ENCODE results near the gene UMAD1.

DNA sequence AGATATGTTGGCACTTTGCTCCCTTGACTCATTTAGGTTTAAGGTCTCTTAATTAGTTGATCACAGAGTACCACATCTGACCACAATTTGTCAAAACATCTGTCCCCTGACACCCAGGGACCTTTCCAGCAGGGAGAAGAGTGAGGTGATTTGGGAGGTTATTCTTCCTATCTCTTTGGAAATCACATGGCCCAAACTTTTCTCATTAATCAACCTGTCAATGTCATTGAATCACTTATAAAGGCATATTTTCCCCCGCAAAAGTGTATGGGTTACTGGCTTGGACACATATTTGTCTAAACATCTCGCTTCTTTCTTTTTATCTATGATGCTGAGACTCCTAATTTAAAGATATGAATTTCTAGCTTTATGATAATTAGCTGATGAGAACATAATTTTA lies 170.3 kb downstream of the UMAD1 start:
- TF ChIP-seq, protein P1, sequence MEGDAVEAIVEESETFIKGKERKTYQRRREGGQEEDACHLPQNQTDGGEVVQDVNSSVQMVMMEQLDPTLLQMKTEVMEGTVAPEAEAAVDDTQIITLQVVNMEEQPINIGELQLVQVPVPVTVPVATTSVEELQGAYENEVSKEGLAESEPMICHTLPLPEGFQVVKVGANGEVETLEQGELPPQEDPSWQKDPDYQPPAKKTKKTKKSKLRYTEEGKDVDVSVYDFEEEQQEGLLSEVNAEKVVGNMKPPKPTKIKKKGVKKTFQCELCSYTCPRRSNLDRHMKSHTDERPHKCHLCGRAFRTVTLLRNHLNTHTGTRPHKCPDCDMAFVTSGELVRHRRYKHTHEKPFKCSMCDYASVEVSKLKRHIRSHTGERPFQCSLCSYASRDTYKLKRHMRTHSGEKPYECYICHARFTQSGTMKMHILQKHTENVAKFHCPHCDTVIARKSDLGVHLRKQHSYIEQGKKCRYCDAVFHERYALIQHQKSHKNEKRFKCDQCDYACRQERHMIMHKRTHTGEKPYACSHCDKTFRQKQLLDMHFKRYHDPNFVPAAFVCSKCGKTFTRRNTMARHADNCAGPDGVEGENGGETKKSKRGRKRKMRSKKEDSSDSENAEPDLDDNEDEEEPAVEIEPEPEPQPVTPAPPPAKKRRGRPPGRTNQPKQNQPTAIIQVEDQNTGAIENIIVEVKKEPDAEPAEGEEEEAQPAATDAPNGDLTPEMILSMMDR (IDR thresholded peaks at IDR 0.05): no peak
- TF ChIP-seq POLR2A (IDR thresholded peaks at IDR 0.05): no peak

Measured in Peyer's patch (tissue), 4 donors.